Transverse colon (tissue), 4 donors: ENCODE data around the gene FAM187B.

Source experiments
- POLR2A ChIP-seq: fragments of 450-650 bp; IDR thresholded peaks from one replicate; pipeline ENCODE4 v1.6.1; 2016; ENCODE audit warnings: antibody characterized with exemption, mild to moderate bottlenecking, moderate library complexity
- POLR2AphosphoS5 ChIP-seq, 3 donors: sonication (generic); formaldehyde crosslinking; IDR thresholded peaks; one replicate each; pipeline ENCODE4 v1.6.1; 2016; ENCODE audit warnings: antibody characterized with exemption in 3 of 3
- TF ChIP-seq, protein P1 (sequence below), 5 experiments: fragments of 200-600 bp in 3 of 5; fragments of 450-650 bp in 2 of 5; sonication (generic) in 3 of 5; IDR thresholded peaks; 1 replicate in 2 of 5; 2 replicates in 3 of 5; pipeline ENCODE4 v1.5.1; 2016 to 2017; ENCODE audit warnings: antibody characterized with exemption in 5 of 5, inconsistent platforms in 3 of 5, mild to moderate bottlenecking in 2 of 5, moderate library complexity in 1 of 5

DNA sequence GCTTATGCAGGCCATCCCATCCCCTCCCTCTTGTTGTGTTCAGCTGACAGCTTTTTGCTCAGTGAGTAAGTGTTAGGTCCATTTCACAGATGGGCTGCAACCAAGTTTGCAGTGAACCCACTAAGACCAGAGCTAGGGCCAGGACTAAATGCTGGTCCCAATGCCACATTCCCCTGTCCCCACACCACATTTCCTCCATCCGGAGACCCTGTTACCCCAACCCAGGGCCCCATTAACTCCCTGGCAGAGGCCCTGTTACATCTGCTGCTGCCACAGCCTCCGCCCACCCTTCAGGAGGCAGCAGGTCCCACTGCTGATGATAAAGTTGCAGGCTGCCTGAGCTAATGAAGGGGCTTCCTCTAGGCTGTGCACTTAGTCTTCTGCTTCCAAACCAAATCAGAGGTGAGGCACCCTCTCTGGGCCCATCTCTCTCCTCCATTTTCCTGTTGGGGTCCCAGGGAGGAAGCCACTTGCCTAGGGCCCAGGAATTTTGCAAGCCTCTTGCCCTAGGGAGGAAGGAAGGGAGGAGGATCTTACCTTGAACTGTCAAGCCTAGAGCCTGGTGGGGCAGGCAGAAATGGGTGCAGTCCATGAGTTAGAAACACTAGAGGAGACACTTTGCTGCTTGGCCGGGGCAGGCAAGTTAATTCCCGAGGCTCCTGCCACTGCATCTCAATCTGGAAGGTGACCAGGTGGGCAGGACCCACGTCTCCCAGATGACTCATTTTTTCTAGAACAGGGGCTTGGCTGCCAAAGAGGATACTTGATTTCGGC, 36.8 kb upstream of the FAM187B start:
- TF ChIP-seq, protein P1, sequence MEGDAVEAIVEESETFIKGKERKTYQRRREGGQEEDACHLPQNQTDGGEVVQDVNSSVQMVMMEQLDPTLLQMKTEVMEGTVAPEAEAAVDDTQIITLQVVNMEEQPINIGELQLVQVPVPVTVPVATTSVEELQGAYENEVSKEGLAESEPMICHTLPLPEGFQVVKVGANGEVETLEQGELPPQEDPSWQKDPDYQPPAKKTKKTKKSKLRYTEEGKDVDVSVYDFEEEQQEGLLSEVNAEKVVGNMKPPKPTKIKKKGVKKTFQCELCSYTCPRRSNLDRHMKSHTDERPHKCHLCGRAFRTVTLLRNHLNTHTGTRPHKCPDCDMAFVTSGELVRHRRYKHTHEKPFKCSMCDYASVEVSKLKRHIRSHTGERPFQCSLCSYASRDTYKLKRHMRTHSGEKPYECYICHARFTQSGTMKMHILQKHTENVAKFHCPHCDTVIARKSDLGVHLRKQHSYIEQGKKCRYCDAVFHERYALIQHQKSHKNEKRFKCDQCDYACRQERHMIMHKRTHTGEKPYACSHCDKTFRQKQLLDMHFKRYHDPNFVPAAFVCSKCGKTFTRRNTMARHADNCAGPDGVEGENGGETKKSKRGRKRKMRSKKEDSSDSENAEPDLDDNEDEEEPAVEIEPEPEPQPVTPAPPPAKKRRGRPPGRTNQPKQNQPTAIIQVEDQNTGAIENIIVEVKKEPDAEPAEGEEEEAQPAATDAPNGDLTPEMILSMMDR (IDR thresholded peaks at IDR 0.05) = no peak
- no peak for TF ChIP-seq POLR2A
- TF ChIP-seq POLR2AphosphoS5 (IDR thresholded peaks at IDR 0.05) = no peak
